Calu3 (cell line): ENCODE results near the gene MPV17L2. TPM values are rescaled to one million over a fixed set of nuclear protein-coding genes. Genes with fewer than 3 reads are reported as not detected.
A peak's percentile ranks its signal among the peaks of the same experiment; 100 is the strongest.
"Not testable (repeated sequence)": the region's sequence is repeated elsewhere in the genome, so short reads cannot be mapped to it uniquely, and the experiment has no call there.

Experiments used
- BruUV-seq: library from RNA; stranded (reverse); fragments of 400-500 nt; replicated peaks from 2 replicates; lab custom pipeline; 2021; lab: Mats Ljungman, UMichigan
- CTCF ChIA-PET: fragments of 300-600 bp; sonication (Branson Sonifier 250); formaldehyde crosslinking; loops from one replicate; lab custom pipeline; 2022; ENCODE audit warnings: antibody characterized with exemption; lab: Charles Lee
- DNase-seq: peaks from one replicate; pipeline ENCODE4 v3.0.0; 2022
- H3K27ac Mint-ChIP-seq: one replicate; pipeline ENCODE4 v1.8.0; 2022; ENCODE audit warnings: mixed read lengths; ENCODE audit not compliant: unreplicated experiment
- H3K27me3 Mint-ChIP-seq: one replicate; pipeline ENCODE4 v1.8.0; 2022; ENCODE audit warnings: mixed read lengths; ENCODE audit not compliant: unreplicated experiment
- H3K36me3 Mint-ChIP-seq: one replicate; pipeline ENCODE4 v1.8.0; 2022; ENCODE audit warnings: mild to moderate bottlenecking, moderate library complexity, mixed read lengths; ENCODE audit not compliant: insufficient read depth, unreplicated experiment
- H3K4me1 Mint-ChIP-seq: one replicate; pipeline ENCODE4 v1.8.0; 2022; ENCODE audit warnings: mild to moderate bottlenecking, low read depth, mixed read lengths; ENCODE audit not compliant: unreplicated experiment
- H3K4me3 Mint-ChIP-seq: one replicate; pipeline ENCODE4 v1.8.0; 2022; ENCODE audit warnings: mild to moderate bottlenecking, low read depth, moderate library complexity, mixed read lengths; ENCODE audit not compliant: unreplicated experiment
- H3K9me3 Mint-ChIP-seq: one replicate; pipeline ENCODE4 v1.8.0; 2022; ENCODE audit warnings: low read depth, mixed read lengths; ENCODE audit not compliant: unreplicated experiment
- intact Hi-C: fragments of 100-400 bp; cut with micrococcal nuclease; formaldehyde crosslinking; loops from one replicate; pipeline ENCODE4 v1.10.0; 2022; ENCODE audit not compliant: unreplicated experiment
- total RNA-seq: library from RNA; stranded (reverse); gene quantifications from 2 replicates; pipeline ENCODE4 v1.2.3, GENCODE V29; 2022
- TF ChIP-seq, protein P1 (sequence below): fragments of 200-600 bp; IDR thresholded peaks from one replicate; pipeline ENCODE4 v1.8.0; 2022; ENCODE audit warnings: antibody characterized with exemption; ENCODE audit not compliant: unreplicated experiment

MPV17L2 gene
- total RNA-seq, 1 experiment from 2014 or later: 10.9 TPM

DNA sequence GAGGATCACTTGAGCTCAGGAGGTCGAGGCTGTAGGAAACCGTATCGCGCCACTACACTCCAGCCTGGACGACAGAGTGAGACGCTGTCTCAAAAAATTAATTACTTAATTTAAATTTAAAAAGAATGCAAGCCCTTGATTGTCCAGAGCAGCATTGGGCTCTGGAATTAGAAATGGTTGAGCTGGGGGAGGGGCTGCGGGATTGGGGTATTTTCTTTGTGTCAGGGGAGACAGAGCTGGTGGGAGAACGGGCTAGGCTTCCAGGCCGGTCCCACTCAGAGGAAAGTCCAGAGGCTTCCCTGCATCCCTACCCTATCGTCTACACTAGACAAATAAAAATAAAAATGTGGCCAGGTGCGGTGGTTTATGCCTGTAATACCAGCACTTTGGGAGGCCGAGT is 13.0 kb downstream of the MPV17L2 start:
- no peaks in the 10 kb centered on the region for H3K9me3 Mint-ChIP-seq
- H3K27me3 Mint-ChIP-seq: peaks cover 17% of the 10 kb centered on the region
- H3K27ac Mint-ChIP-seq: no peak overlapping the region
- TF ChIP-seq, protein P1, sequence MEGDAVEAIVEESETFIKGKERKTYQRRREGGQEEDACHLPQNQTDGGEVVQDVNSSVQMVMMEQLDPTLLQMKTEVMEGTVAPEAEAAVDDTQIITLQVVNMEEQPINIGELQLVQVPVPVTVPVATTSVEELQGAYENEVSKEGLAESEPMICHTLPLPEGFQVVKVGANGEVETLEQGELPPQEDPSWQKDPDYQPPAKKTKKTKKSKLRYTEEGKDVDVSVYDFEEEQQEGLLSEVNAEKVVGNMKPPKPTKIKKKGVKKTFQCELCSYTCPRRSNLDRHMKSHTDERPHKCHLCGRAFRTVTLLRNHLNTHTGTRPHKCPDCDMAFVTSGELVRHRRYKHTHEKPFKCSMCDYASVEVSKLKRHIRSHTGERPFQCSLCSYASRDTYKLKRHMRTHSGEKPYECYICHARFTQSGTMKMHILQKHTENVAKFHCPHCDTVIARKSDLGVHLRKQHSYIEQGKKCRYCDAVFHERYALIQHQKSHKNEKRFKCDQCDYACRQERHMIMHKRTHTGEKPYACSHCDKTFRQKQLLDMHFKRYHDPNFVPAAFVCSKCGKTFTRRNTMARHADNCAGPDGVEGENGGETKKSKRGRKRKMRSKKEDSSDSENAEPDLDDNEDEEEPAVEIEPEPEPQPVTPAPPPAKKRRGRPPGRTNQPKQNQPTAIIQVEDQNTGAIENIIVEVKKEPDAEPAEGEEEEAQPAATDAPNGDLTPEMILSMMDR: no peak
- H3K4me1 Mint-ChIP-seq: no peaks in the 10 kb centered on the region
- H3K36me3 Mint-ChIP-seq: peaks cover 23% of the 10 kb centered on the region
- BruUV-seq: no TSS peak
- DNase-seq: no peak
- CTCF ChIA-PET: no interaction called here
- no peak overlapping the region for H3K4me3 Mint-ChIP-seq
- intact Hi-C loops: loop anchor here (5.0 kb wide), 1 partner anchor 46 kb away; no protein-coding TSS in a partner anchor

DNA sequence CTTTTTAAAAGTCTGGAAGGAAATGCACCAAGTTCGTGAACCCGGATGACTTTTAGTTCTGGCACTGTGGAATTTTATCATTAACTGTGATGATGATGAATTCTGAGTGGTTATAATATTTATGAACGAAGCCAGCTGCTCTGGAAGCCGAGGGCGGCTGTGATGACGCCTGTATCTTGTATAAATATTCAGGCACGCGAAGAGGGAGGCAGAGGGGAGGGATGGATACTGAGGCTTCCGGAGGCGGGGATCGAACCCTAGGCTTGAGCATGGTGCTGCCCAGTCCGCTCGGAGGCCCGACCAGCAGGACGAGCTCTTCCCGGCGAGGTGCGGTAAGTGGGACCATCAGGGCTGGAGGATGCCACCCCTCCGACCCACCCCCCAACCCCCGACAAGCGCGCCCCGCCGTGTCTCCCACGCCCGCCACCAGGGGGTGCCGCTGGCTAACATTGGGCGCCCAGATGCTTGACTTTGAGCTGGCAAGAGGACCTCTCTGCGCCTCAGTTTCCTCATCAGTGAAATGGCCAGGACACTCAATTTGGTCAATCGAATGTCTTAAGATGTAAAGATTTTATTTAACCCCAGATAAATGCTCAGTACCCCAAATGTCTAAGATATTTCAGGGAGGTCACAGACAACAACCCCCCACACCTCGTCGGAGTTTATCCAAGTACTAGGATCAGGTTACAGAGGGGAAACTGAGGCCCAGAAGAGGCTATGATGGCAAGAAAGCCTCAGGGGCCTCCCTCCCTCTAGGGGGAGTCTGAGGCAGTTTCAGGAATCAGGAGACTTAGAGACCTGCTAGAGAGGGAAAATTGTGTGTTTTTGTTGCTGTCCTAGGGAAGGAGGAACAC is 15.3 kb downstream of the MPV17L2 start:
- peak; percentile 49 for DNase-seq
- Mint-ChIP-seq H3K36me3 (peaks cover 19% of the 10 kb centered on the region), H3K4me3 (no peak overlapping the region), H3K9me3 (no peaks in the 10 kb centered on the region), H3K4me1 (no peaks in the 10 kb centered on the region), H3K27ac (no peak overlapping the region), H3K27me3 (peaks cover 26% of the 10 kb centered on the region)
- TF ChIP-seq, protein P1: peak; percentile 64
- BruUV-seq: no TSS peak
- intact Hi-C loops: loop anchor here (5.0 kb wide), 1 partner anchor 44 kb away; no protein-coding TSS in a partner anchor
- CTCF ChIA-PET: interaction anchor here (0.6 to 1.6 kb wide), 12 partner anchors 11 to 802 kb away, joined by 3 to 16 read pairs (median 4); partner anchors contain the start of gene MPV17L2

DNA sequence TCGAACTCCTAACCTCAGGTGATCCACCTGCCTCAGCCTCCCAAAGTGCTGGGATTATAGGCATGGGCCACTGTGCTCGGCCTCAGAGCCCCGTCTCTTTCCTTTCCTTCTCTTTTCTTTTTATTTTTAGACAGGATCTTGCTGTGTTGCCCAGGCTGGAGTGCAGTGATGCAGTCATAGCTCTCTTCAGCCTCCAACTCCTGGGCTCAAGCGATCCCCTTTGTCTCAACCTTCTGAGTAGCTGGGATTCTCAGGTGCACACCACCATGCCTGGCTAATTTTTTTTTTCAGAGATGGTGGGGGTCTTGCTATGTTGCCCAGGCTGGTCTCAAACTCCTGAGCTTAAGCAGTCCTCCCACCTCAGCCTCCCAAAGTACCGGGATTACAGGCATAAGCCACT is 16.9 kb downstream of the MPV17L2 start:
- H3K4me1 Mint-ChIP-seq, BruUV-seq, H3K27ac Mint-ChIP-seq, H3K4me3 Mint-ChIP-seq, DNase-seq, H3K9me3 Mint-ChIP-seq, H3K36me3 Mint-ChIP-seq: not testable (repeated sequence)
- CTCF ChIA-PET: interaction anchor here (1.6 kb wide), 1 partner anchor 10 kb away, joined by 3 read pairs; no protein-coding TSS in a partner anchor
- H3K27me3 Mint-ChIP-seq: peaks cover 26% of the 10 kb centered on the region
- intact Hi-C loops: loop anchor here (5.0 kb wide), 1 partner anchor 42 kb away; no protein-coding TSS in a partner anchor

DNA sequence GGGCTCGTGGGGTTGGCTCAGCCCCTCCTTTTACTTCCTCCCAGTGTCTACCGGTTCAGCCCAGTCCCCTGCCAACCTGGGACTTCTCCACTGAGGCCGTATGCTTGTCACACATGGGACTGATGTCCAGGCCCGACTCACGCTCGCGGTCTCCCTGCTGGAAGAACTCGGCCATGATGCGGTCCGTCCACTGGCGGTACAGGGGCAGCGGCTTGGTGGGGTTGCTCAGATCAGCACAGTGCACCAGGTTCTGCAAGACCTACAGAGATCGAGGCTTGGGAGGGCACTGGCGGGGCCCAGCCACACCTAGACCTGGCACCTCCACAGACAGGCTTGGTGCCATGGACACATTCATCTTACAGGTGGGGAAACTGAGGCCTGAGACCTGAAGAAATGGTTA is 18.7 kb downstream of the MPV17L2 start:
- BruUV-seq: no TSS peak
- CTCF ChIA-PET: no interaction called here
- H3K27me3 Mint-ChIP-seq: peaks cover 26% of the 10 kb centered on the region
- H3K9me3 Mint-ChIP-seq: no peaks in the 10 kb centered on the region
- no peak overlapping the region for H3K4me3 Mint-ChIP-seq
- TF ChIP-seq, protein P1: no peak
- intact Hi-C loops: no loop called here
- H3K36me3 Mint-ChIP-seq: no peaks in the 10 kb centered on the region
- DNase-seq: no peak
- peak overlapping the region; percentile 33 for H3K27ac Mint-ChIP-seq
- H3K4me1 Mint-ChIP-seq: no peaks in the 10 kb centered on the region
